ENCODE measurements around the gene GALT. TPM values are rescaled to one million over a fixed set of nuclear protein-coding genes. Genes with fewer than 3 reads are reported as not detected.

Gene GALT
- total and polyA plus RNA-seq, 2 of the 13 experiments (the other 11 are each of a cell fraction or from before 2014, with no cell fraction given), result 40.4 to 46.3 TPM

DNA sequence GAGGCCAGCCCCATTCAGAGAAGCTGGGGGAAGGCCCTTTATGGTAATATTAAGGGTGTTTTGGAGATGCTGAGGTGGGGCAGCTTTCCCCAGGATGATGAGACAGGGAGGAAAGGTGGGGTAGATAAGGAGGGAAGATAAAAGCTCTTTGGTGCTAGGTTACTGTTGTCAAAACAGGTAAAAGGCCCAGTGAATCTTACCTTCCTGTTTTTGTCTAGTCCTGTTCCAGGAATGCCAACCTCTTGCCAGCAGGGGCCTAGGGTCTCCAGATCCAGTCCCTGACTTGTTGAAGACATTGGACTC, 16.8 kb downstream of the GALT start:
- BruUV-seq (replicated peaks), result no TSS peak

More for the DNA sequence above, 16.8 kb downstream of the GALT start:
- Histone ChIP-seq H3K36me3 (replicated peaks in 1 of 2; ENCODE audit: control insufficient read depth in 1 of 2, insufficient read depth in 2 of 2, low read length in 2 of 2) (no peaks in the 10 kb centered on the region), H3K4me3 (replicated peaks in 1 of 3; ENCODE audit: insufficient read depth in 1 of 3, low read depth in 2 of 3, low read length in 3 of 3) (no peak overlapping the region), H3K27me3 (ENCODE audit: control insufficient read depth in 1 of 2, insufficient read depth in 2 of 2, low read length in 2 of 2) (no peaks in the 10 kb centered on the region), H3K79me2 (ENCODE audit: insufficient read depth, low read length) (no peaks in the 10 kb centered on the region), H2AFZ (ENCODE audit: low read length) (no peak overlapping the region), H4K20me1 (ENCODE audit: insufficient read depth, low read length) (no peaks in the 10 kb centered on the region), H3K9me3 (ENCODE audit: low read length) (no peaks in the 10 kb centered on the region), H3K4me1 (ENCODE audit: insufficient read depth, low read length) (peaks cover 24% of the 10 kb centered on the region), H3K4me2 (ENCODE audit: low read depth, low read length) (no peak overlapping the region), H3K9ac (ENCODE audit: insufficient read depth, low read depth, low read length) (no peak overlapping the region), H3K27ac (ENCODE audit: extremely low read length, insufficient read depth, low read length) (no peak overlapping the region)
- CTCF ChIA-PET (ENCODE audit: low intra/inter-chr PET ratio, low total read pairs), result interaction anchor here (0.9 to 3.3 kb wide), 2 partner anchors 11 to 39 kb away, joined by 3 to 22 read pairs; no protein-coding TSS in a partner anchor
- in situ Hi-C loops (cut with HindIII; ENCODE audit: extremely low pct_ligation_motif_present, low pct_unique_long_range_greater_than_20kb) (no loop called here), intact Hi-C loops (cut with micrococcal nuclease; ENCODE audit: unreplicated experiment) (no loop called here)
- DNase-seq (ENCODE audit: low spot score) (no peak), FAIRE-seq (no peak), ATAC-seq (no peak)
- POLR2A ChIA-PET, result interaction anchor here (2.4 to 4.9 kb wide), 2 partner anchors 17 to 26 kb away, joined by 13 to 40 read pairs; partner anchors contain the start of genes GALT and SIGMAR1
- TF ChIP-seq ZNF607 (CRISPR knock-in tag; IDR thresholded peaks at IDR 0.05; ENCODE audit: borderline replicate concordance), result no peak
- TF ChIP-seq CBX5 (CRISPR knock-in tag; IDR thresholded peaks at IDR 0.05; ENCODE audit: borderline replicate concordance), result no peak
- no peak for TF ChIP-seq CENPX (CRISPR knock-in tag; IDR thresholded peaks at IDR 0.05)
- TF ChIP-seq CSRNP1 (CRISPR knock-in tag; IDR thresholded peaks at IDR 0.05), result no peak
- TF ChIP-seq TBX3 (IDR thresholded peaks at IDR 0.05; ENCODE audit: borderline replicate concordance), result no peak
- TF ChIP-seq RFX5 (IDR thresholded peaks at IDR 0.05; ENCODE audit: low read depth, low read length), result no peak
- no peak for TF ChIP-seq RBFOX2 (IDR thresholded peaks at IDR 0.05; ENCODE audit: low read depth, low read length)
- no peak for TF ChIP-seq TCF7L2 (IDR thresholded peaks at IDR 0.05; ENCODE audit: low read depth, low read length)
- TF ChIP-seq KDM2A (CRISPR knock-in tag; IDR thresholded peaks at IDR 0.05; ENCODE audit: borderline replicate concordance, low read depth), result no peak
- TF ChIP-seq ZNF567 (CRISPR knock-in tag; IDR thresholded peaks at IDR 0.05; ENCODE audit: borderline replicate concordance), result no peak
- no peak for TF ChIP-seq MTF1 (CRISPR knock-in tag; IDR thresholded peaks at IDR 0.05)
- TF ChIP-seq ZFP36L2 (CRISPR knock-in tag; IDR thresholded peaks at IDR 0.05), result no peak
- TF ChIP-seq, protein P1, sequence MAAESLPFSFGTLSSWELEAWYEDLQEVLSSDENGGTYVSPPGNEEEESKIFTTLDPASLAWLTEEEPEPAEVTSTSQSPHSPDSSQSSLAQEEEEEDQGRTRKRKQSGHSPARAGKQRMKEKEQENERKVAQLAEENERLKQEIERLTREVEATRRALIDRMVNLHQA (CRISPR knock-in tag; IDR thresholded peaks at IDR 0.05), result no peak
- no peak for TF ChIP-seq ZNF12 (CRISPR knock-in tag; IDR thresholded peaks at IDR 0.05)

Measured in HepG2 (cell line).